Gastroesophageal sphincter (tissue), 4 donors: ENCODE results near the gene CLOCK. TPM values are rescaled to one million over a fixed set of nuclear protein-coding genes. Genes with fewer than 3 reads are reported as not detected.

ENCODE experiments used
- ATAC-seq: fragments of 150-250 bp; one replicate; pipeline ENCODE4 v1.9.1; 2016; ENCODE audit warnings: mild to moderate bottlenecking, moderate library complexity
- H3K27ac ChIP-seq, 4 donors: fragments of 200-600 bp; sonication (generic) in 3 of 4; 1 replicate in 3 of 4; 2 replicates in 1 of 4; pipeline ENCODE4 v1.5.1; 2016 to 2019
- H3K27me3 ChIP-seq: fragments of 200-600 bp; sonication (generic); one replicate; pipeline ENCODE4 v1.5.1; 2019
- H3K36me3 ChIP-seq, 2 donors: fragments of 200-600 bp; sonication (generic); one replicate each; pipeline ENCODE4 v1.5.1; 2019; ENCODE audit warnings: control low read depth in 1 of 2
- H3K4me1 ChIP-seq, 3 donors: fragments of 200-600 bp; sonication (generic); 1 replicate in 2 of 3; 2 replicates in 1 of 3; pipeline ENCODE4 v1.5.1; 2016 to 2019; ENCODE audit warnings: control low read depth in 2 of 3
- H3K4me3 ChIP-seq, 2 donors: fragments of 200-600 bp; sonication (generic); one replicate each; pipeline ENCODE4 v1.5.1; 2019; ENCODE audit warnings: mild to moderate bottlenecking in 1 of 2, moderate library complexity in 1 of 2
- H3K9me3 ChIP-seq, 3 donors: fragments of 200-600 bp; sonication (generic); one replicate each; pipeline ENCODE4 v1.5.1; 2017 to 2019; ENCODE audit warnings: control low read depth in 2 of 3
- EP300 ChIP-seq: sonication (generic); formaldehyde crosslinking; IDR thresholded peaks from one replicate; pipeline ENCODE4 v1.6.1; 2017; ENCODE audit warnings: antibody characterized with exemption, mild to moderate bottlenecking
- POLR2A ChIP-seq, 2 donors: fragments of 450-650 bp; IDR thresholded peaks; one replicate each; pipeline ENCODE4 v1.6.1; 2017; ENCODE audit warnings: antibody characterized with exemption in 2 of 2, mild to moderate bottlenecking in 2 of 2, moderate library complexity in 1 of 2
- POLR2AphosphoS5 ChIP-seq: sonication (generic); formaldehyde crosslinking; IDR thresholded peaks from one replicate; pipeline ENCODE4 v1.6.1; 2017; ENCODE audit warnings: antibody characterized with exemption
- WGBS, 2 donors: methylation state at CpG; one replicate each; pipeline ENCODE4 v1.1.5; 2018; ENCODE audit warnings: low coverage in 1 of 2; 5-methylcytosine and 5-hydroxymethylcytosine counted together
- total RNA-seq, 4 donors: library from RNA; depleted of rRNA; stranded (reverse); fragments of >200 nt; gene quantifications; one replicate each; pipeline ENCODE4 v1.1.0, GENCODE V29; 2016
- TF ChIP-seq, protein P1 (sequence below), 4 experiments: fragments of 200-600 bp in 2 of 4; fragments of 450-650 bp in 2 of 4; sonication (generic) in 1 of 4; IDR thresholded peaks; one replicate each; pipeline ENCODE4 v1.5.1; 2017 to 2019; ENCODE audit warnings: antibody characterized with exemption in 4 of 4, mild to moderate bottlenecking in 2 of 4, moderate library complexity in 2 of 4

CLOCK gene
- total RNA-seq, 4 donors from 2014 or later: 30.0 to 55.7 (median 33.9) TPM

DNA sequence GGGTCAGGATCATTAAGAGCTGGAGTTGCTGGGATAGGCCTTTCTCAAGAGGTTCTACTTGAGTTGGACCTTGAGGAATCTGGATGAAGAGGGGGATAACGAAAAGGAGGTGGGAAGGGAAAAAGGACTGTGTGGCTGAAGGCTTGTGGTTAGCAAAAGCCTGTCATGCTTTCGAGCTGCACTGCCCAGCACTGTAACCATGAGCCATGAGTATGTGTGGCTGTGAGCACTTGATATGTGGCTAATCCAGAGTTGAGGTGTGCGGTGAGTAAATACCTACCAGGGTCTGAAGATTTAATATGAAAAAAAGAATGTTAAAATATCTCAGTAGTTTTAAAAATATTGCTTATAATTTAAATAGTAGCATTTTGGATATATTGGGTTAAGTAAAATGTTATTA is 139.6 kb downstream of the CLOCK start:
- Histone ChIP-seq H3K4me3 (no peak overlapping the region), H3K9me3 (no peaks in the 10 kb centered on the region), H3K4me1 (peaks cover 3 to 80% (median 6%) of the 10 kb centered on the region in 3 donors), H3K27ac (no peak overlapping the region), H3K27me3 (no peaks in the 10 kb centered on the region), H3K36me3 (peaks cover 0 to 44% of the 10 kb centered on the region in 2 donors)
- WGBS, 2 donors: 91 to 100% methylated on average over 1 to 3 of the region's 3 CpGs
- TF ChIP-seq POLR2AphosphoS5: no peak
- no peak for TF ChIP-seq POLR2A (IDR thresholded peaks at IDR 0.05)
- TF ChIP-seq, protein P1, sequence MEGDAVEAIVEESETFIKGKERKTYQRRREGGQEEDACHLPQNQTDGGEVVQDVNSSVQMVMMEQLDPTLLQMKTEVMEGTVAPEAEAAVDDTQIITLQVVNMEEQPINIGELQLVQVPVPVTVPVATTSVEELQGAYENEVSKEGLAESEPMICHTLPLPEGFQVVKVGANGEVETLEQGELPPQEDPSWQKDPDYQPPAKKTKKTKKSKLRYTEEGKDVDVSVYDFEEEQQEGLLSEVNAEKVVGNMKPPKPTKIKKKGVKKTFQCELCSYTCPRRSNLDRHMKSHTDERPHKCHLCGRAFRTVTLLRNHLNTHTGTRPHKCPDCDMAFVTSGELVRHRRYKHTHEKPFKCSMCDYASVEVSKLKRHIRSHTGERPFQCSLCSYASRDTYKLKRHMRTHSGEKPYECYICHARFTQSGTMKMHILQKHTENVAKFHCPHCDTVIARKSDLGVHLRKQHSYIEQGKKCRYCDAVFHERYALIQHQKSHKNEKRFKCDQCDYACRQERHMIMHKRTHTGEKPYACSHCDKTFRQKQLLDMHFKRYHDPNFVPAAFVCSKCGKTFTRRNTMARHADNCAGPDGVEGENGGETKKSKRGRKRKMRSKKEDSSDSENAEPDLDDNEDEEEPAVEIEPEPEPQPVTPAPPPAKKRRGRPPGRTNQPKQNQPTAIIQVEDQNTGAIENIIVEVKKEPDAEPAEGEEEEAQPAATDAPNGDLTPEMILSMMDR (IDR thresholded peaks at IDR 0.05): no peak
- no peak for TF ChIP-seq EP300
- no peak for ATAC-seq

DNA sequence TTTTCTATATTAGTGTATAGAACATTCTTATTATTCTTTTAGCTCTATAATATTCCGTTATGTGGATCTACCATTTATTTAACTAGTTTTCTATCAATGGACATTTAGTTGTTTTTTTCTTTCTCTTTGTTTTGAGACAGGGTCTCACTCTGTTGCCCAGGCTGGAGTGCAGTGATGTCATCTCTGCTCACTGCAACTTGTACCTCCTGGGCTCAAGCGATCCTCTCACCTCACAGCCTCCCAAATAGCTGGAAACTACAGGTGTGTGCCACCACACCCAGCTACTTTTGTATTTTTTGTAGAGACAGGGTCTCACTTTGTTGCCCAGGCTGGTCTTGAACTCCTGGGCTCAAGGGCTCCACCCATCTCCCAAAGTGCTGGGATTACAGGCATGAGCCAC is 140.2 kb downstream of the CLOCK start:
- no peak for ATAC-seq
- Histone ChIP-seq H3K9me3 (no peaks in the 10 kb centered on the region), H3K4me1 (peaks cover 3 to 77% (median 6%) of the 10 kb centered on the region in 3 donors), H3K27me3 (no peaks in the 10 kb centered on the region), H3K27ac (no peak overlapping the region), H3K4me3 (no peak overlapping the region), H3K36me3 (peaks cover 0 to 39% of the 10 kb centered on the region in 2 donors)
- WGBS, 2 donors: 83 to 94% methylated on average over 1 to 2 of the region's 2 CpGs
- TF ChIP-seq, protein P1 (IDR thresholded peaks at IDR 0.05): no peak
- TF ChIP-seq POLR2A (IDR thresholded peaks at IDR 0.05) (no peak), POLR2AphosphoS5 (no peak), EP300 (no peak)

DNA sequence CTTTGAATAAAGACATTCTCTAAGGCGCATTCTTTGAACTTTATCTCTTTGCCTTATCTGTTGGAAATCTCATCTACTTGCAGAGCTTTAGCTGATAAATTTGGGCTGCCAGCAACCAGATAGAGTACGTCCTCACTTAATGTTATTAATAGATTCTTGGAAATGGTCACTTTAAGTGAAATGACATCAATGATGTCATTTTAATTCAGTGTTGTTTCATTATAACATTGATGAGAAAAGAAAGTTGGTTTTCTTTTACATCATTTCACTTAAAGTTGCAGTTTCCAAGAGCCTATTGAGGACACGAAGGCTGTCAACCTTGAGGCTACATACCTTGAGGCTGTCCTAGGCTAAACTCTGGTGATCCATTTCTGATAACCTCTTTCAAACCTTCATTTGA is 141.6 kb downstream of the CLOCK start:
- Histone ChIP-seq H3K4me3 (no peak overlapping the region), H3K27ac (no peak overlapping the region), H3K27me3 (no peaks in the 10 kb centered on the region), H3K4me1 (peaks cover 3 to 75% (median 6%) of the 10 kb centered on the region in 3 donors), H3K9me3 (no peaks in the 10 kb centered on the region), H3K36me3 (peaks cover 0 to 38% of the 10 kb centered on the region in 2 donors)
- 81 to 87% methylated on average over 3 of the region's 3 CpGs for WGBS, 2 donors
- TF ChIP-seq POLR2AphosphoS5 (no peak), POLR2A (IDR thresholded peaks at IDR 0.05) (no peak), EP300 (no peak)
- TF ChIP-seq, protein P1 (IDR thresholded peaks at IDR 0.05): no peak
- no peak for ATAC-seq

DNA sequence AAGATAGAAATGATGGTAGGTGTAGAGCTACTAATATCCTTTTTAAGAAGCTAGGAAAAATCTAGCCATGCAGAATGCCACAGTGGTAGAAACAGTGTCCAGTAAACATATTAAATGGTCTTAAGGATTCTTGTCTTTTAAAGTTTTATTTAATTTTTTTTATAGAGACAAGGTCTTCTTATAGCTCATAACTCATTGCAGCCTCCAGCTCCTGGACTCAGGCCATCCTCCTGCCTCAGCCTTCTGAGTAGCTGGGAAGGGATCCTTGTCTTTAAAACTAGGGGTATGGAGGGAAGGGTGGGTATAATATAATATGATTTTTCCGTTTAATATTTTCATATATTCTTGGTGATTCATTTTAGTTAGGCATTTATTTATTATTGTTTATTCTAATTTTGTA is 147.1 kb downstream of the CLOCK start:
- peak overlapping the region in 2 of 4 donors; percentile 58 to 100 for H3K27ac ChIP-seq

DNA sequence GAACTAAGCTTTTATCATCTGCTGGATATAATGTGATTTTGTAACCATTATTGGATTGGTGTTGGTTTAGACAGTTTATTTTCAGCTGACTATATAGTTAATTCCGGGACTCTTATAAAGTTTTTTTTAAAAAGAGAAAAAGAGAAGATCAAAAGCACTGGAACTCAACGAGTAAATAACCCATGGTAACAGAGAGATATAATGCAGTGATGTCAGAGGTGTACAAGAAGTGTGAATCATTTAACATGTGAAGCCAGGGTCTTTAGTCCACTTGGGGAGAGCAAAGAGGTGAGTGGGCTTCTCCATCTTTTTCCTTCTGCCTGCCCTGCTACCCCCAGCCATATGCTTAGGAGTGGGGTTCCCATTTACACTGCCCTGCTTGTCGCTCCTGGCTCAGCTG is 147.7 kb downstream of the CLOCK start:
- H3K9me3 ChIP-seq: no peaks in the 10 kb centered on the region
- peaks cover 2 to 55% (median 15%) of the 10 kb centered on the region in 3 donors for H3K4me1 ChIP-seq
- TF ChIP-seq, protein P1 (IDR thresholded peaks at IDR 0.05): no peak
- TF ChIP-seq POLR2AphosphoS5 (no peak), POLR2A (IDR thresholded peaks at IDR 0.05) (no peak), EP300 (no peak)
- ATAC-seq: no peak
- peak overlapping the region in 1 of 2 donors; percentile 95 for H3K4me3 ChIP-seq
- peak overlapping the region in 3 of 4 donors; percentile 58 to 100 (median 99) for H3K27ac ChIP-seq
- H3K27me3 ChIP-seq: no peaks in the 10 kb centered on the region
- H3K36me3 ChIP-seq: peaks cover 0 to 6% of the 10 kb centered on the region in 2 donors
- 35 to 59% methylated on average over 2 to 3 of the region's 3 CpGs for WGBS, 2 donors

More for the DNA sequence above, 147.1 kb downstream of the CLOCK start:
- no peaks in the 10 kb centered on the region for H3K27me3 ChIP-seq
- no peak for ATAC-seq
- H3K4me1 ChIP-seq: peaks cover 2 to 61% (median 15%) of the 10 kb centered on the region in 3 donors
- 60 to 70% methylated on average over 1 of the region's 1 CpG for WGBS, 2 donors
- TF ChIP-seq POLR2AphosphoS5: no peak
- TF ChIP-seq, protein P1 (IDR thresholded peaks at IDR 0.05): no peak
- peak overlapping the region in 1 of 2 donors; percentile 95 for H3K4me3 ChIP-seq
- H3K36me3 ChIP-seq: peaks cover 0 to 12% of the 10 kb centered on the region in 2 donors
- H3K9me3 ChIP-seq: no peaks in the 10 kb centered on the region
